Cardiac fibroblast (primary cell): ENCODE data around the gene NGRN.

ENCODE experiments used
- DNase-seq, 2 donors: peaks; one replicate each; pipeline versions ENCODE4 v3.0.0 to v3.0.0-alpha.2; 2010; ENCODE audit warnings: low read depth in 2 of 2
- H3K4me3 ChIP-seq, 2 donors: replicated peaks in 1 of 2; 1 replicate in 1 of 2; 2 replicates in 1 of 2; pipeline ENCODE4 v1.5.1; 2011; ENCODE audit warnings: low read depth in 2 of 2, low read length in 2 of 2, mild to moderate bottlenecking in 2 of 2, moderate library complexity in 1 of 2
- TF ChIP-seq, protein P1 (sequence below): IDR thresholded peaks from one replicate; pipeline ENCODE4 v1.5.1; 2011; ENCODE audit warnings: low read depth, mild to moderate bottlenecking, low read length, inconsistent platforms

NGRN gene, protein sequence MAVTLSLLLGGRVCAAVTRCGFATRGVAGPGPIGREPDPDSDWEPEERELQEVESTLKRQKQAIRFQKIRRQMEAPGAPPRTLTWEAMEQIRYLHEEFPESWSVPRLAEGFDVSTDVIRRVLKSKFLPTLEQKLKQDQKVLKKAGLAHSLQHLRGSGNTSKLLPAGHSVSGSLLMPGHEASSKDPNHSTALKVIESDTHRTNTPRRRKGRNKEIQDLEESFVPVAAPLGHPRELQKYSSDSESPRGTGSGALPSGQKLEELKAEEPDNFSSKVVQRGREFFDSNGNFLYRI

GRCh38 chr15:90265271-90266060 lies at the start of gene NGRN:
TSS of gene NGRN (plus strand) at chr15:90265672. CDS start at chr15:90265713, 41 bp downstream.
- peak within 1 kb of the TSS; percentile 74 to 86 for H3K4me3 ChIP-seq
- DNase-seq, result peak; percentile 90 to 93
- TF ChIP-seq, protein P1, sequence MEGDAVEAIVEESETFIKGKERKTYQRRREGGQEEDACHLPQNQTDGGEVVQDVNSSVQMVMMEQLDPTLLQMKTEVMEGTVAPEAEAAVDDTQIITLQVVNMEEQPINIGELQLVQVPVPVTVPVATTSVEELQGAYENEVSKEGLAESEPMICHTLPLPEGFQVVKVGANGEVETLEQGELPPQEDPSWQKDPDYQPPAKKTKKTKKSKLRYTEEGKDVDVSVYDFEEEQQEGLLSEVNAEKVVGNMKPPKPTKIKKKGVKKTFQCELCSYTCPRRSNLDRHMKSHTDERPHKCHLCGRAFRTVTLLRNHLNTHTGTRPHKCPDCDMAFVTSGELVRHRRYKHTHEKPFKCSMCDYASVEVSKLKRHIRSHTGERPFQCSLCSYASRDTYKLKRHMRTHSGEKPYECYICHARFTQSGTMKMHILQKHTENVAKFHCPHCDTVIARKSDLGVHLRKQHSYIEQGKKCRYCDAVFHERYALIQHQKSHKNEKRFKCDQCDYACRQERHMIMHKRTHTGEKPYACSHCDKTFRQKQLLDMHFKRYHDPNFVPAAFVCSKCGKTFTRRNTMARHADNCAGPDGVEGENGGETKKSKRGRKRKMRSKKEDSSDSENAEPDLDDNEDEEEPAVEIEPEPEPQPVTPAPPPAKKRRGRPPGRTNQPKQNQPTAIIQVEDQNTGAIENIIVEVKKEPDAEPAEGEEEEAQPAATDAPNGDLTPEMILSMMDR, result no peak

GRCh38 chr15:90217671-90218394 lies 47.6 kb upstream of the NGRN start:
- DNase-seq, result no peak
- no peak overlapping the region for H3K4me3 ChIP-seq
- TF ChIP-seq, protein P1, result no peak

GRCh38 chr15:90219421-90220141 lies 45.9 kb upstream of the NGRN start:
- TF ChIP-seq, protein P1, result peak; percentile 75
- no peak overlapping the region for H3K4me3 ChIP-seq
- DNase-seq, result peak; percentile 23 to 31

GRCh38 chr15:90221246-90221900 lies 44.1 kb upstream of the NGRN start:
- H3K4me3 ChIP-seq, result no peak overlapping the region
- peak; percentile 93 to 96 for DNase-seq
- TF ChIP-seq, protein P1, result peak; percentile 93

- TF ChIP-seq, protein P1, result no peak
- no peak overlapping the region for H3K4me3 ChIP-seq
- no peak for DNase-seq
These were observed 42.9 kb upstream of the NGRN start for GRCh38 chr15:90222547-90222946.
